GM19397 (cell line): ENCODE results near the gene ROBO1.

Source experiments
- ATAC-seq: cut with Tn5 transposase; IDR thresholded peaks from one replicate; pipeline ENCODE4 v1.9.1; 2021; ENCODE audit warnings: mild to moderate bottlenecking, moderate library complexity; ENCODE audit not compliant: unreplicated experiment

Gene ROBO1

GRCh38 chr3:78610462-78611125, 1157.2 kb downstream of the ROBO1 start:
- no peak for ATAC-seq

GRCh38 chr3:78606756-78607155, 1161.0 kb downstream of the ROBO1 start:
- no peak for ATAC-seq

- ATAC-seq: no peak
Measured at GRCh38 chr3:78605178-78605577, 1162.6 kb downstream of the ROBO1 start.

- no peak for ATAC-seq
Measured at GRCh38 chr3:78604341-78604740, 1163.5 kb downstream of the ROBO1 start.

GRCh38 chr3:78601249-78601648, 1166.5 kb downstream of the ROBO1 start:
- ATAC-seq: no peak

DNA sequence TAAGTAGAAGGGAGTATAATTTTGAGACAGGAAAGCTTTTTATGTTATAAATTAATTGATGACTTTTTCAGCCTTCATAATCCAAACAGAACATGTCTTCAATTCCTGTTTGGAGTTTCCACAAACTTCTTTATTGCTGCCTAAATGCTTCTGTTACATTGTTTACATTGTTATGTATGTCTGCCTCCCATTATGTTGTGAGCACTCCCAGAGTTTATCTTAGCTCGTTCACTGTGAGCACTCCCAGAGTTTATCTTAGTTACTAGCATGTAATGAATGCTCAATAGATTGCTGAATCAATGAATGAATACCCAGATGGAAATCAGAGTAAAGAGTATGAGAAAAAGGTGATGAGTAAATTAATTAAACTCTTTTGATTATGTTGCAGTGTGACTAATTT, 1178.0 kb downstream of the ROBO1 start:
- no peak for ATAC-seq

GRCh38 chr3:78588906-78589621, 1178.7 kb downstream of the ROBO1 start:
- ATAC-seq: no peak

- no peak for ATAC-seq
Measured at GRCh38 chr3:78580681-78581080, 1187.1 kb downstream of the ROBO1 start.

- no peak for ATAC-seq
Measured at GRCh38 chr3:78571486-78571885, 1196.3 kb downstream of the ROBO1 start.

DNA sequence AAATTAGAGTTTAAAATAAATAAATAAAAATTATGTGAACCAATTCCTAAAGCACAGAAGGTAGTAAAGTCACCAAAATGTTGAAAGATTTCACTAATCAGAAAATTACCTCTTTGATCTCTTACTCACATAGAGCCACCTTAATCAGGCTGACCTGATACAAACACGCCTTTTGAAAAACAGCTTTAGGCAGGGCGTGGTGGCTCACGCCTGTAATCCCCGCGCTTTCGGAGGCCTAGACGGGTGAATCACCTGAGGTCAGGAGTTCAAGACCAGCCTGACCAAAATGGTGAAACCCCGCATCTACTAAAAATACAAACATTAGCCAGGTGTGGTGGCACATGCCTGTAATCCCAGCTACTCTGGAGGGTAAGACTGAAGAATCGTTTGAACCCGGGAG, 1197.3 kb downstream of the ROBO1 start:
- ATAC-seq: no peak

DNA sequence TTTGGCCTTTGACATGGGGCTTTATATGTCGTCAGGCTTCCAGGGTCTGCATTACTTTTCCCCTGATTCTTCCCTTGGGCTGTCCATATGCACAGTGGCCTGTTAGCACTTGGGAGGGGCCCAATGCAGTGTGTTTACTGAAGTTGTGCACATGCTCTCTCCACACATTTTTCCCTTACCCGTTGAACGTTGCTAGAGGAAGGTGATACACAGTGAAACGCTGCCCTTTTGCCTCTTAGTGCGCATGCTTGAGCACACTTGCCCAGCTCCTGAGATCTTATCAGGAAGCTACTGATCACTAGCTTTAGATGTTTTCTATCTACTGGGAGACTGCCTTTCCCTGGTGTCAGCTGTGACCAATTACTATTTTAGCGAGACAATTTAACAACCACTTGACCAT, 1198.0 kb downstream of the ROBO1 start:
- ATAC-seq: no peak

DNA sequence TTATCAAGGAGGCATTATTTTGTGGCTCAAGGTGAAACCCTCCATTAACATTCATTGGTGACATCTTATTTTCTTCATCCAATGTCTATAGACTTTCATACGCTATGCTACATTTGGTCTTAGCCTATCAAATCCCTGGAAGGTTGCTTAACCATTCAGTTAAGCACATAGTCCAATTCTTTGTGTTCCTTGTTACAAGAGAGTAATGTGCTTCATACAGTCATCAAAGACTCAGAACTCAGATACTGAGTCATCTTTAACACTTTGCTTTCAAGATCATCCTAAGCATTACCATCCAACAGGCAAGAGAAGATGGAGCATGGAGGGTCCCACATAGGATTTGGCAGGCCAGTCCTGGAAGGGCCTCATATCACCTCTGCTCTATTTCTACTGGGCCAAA, 1202.1 kb downstream of the ROBO1 start:
- no peak for ATAC-seq

GRCh38 chr3:78562328-78562727, 1205.5 kb downstream of the ROBO1 start:
- ATAC-seq: no peak
